Cardiac ventricle fibroblast (primary cell): ENCODE results near the gene MAPK7. TPM values are rescaled to one million over a fixed set of nuclear protein-coding genes. Genes with fewer than 3 reads are reported as not detected.

Experiments used
- total RNA-seq: library from RNA; depleted of rRNA; stranded (reverse); fragments of >200 nt; gene quantifications from 2 replicates; pipeline ENCODE4 v1.2.3, GENCODE V29; 2015

The MAPK7 gene
- total RNA-seq = 48.5 and 55.0 TPM in 2 replicates

DNA sequence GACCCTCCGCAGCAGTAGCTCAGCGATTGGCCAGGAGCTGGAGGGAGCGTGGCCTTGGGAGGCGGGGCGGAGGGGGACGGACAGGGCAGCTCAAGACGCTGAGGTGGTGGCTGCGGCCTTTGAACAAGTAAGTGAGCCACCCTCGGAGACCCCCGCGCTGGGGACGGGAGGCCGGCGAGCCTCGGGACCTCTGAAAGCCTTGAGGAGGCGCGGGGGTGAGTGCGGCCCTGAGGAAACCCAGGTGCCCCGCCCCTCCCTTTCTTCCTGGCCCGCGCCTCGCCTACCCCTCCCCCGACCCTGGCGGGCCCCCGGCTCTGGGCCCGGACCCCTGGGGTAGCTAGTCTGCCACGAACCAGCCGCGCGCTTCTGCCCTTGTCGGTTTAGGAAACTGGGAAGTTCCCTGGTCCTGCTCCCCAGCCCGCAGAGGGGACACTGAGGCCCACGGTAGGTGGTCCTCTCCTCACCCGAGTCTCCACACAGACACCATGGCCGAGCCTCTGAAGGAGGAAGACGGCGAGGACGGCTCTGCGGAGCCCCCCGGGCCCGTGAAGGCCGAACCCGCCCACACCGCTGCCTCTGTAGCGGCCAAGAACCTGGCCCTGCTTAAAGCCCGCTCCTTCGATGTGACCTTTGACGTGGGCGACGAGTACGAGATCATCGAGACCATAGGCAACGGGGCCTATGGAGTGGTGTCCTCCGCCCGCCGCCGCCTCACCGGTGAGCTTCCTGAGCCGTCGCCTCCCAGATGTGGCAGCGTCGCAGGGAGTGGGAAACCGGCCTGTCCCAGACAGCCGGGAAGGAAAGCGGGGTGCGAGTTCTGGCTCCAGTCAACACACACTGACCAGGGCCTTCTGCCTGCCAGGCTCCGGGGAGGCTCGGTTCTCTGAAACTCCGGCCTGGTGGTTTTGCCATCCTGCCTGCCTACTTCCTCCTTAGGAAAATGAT is at the start of gene MAPK7:
MAPK7 (plus strand) TSS at position 83 of the 945 bp plus-strand sequence; CDS start at position 486, 403 bp downstream.

DNA sequence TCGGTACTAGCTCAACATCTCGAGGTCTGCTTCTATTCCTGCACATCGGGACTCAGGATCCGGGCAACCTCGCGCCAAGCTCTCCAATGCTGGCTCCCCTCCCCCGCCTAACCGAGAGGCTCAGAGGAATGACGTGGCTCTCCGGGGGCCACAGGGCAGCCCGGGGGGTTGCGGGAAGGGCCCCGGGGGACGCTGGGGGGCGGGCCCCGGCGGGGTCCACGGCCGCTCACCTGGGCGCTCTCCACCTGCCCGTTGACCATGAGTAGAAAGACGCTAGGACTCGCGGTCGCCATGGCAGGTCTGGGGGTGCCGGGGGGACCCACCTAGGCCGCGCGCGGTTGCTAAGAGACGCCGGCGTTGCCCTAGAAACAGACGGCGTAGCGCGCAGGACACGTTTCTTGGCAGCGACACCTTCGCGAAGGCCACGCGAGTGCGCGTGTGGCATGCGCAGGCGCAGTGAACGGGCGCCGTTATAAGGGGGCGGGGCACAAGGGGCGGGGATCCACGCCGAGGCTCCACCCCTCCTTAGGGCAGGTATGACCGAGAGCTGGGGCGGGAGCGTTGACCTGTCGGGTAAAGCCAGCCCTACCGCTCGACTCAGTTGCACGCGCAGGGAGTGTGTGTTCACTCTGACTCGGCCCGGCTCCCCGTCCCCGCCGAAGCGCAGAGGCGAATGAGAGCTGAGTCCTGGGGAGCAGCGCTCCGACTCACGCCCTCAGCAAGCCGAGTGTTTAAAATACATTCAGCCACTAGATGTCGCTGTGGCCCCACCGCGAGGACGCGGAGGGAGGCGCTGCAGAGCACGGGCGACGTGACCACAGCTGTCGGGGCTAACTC is 15.8 kb upstream of the MAPK7 start, which contains the start of gene B9D1:
B9D1 (minus strand) TSS at position 447 of the 837 bp plus-strand sequence; CDS start at position 293, 154 bp downstream.

DNA sequence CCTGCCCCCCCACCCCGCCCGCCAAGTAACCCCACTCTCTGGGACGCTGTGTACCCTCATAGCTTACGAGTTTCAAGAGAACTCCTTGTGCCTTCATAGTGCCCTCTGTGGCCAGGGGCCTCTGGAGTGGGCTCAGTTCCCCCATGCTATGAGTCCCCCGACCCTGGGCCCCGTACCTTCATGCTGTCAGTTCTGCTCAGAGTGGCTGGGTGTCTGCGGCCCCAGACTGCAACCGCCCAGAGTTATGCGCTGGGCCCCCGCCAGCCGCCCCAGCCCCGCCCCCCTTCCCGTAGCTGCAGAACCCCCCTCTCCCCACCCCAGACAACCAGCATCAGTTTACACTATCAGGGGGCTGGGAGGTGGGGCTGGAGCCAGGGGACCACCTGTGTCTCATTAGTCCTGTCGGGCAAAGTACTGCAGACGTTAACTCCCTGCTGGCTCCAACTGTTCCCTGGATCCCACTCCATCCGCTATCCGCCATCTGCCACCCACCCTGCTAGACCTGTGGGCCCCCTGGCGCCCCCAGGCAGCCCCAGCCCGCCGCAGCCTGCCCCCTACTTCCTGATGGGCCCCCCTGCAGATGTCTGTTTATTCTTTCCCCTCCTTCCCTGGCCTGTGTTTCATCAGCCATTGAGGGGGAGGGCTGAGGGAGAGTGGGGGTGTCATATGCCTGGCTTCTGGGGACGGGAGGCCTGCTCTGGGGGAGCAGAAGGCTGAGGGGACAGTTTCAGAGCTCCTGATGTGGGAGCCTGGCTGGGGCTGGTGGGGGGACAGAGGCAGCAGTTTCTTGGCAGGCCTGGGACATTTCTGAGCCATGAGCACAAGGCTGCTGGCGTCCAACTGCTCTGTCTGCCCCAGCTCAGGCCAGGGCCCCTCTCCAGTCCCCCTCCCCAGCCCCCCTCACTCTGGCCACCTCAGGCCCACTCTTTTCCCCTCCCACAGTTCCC is 8.9 kb downstream of the MAPK7 start, which contains the start of gene MFAP4:
MFAP4 (minus strand) TSS at position 217 of the 947 bp plus-strand sequence; CDS start at position 182, 35 bp downstream.

DNA sequence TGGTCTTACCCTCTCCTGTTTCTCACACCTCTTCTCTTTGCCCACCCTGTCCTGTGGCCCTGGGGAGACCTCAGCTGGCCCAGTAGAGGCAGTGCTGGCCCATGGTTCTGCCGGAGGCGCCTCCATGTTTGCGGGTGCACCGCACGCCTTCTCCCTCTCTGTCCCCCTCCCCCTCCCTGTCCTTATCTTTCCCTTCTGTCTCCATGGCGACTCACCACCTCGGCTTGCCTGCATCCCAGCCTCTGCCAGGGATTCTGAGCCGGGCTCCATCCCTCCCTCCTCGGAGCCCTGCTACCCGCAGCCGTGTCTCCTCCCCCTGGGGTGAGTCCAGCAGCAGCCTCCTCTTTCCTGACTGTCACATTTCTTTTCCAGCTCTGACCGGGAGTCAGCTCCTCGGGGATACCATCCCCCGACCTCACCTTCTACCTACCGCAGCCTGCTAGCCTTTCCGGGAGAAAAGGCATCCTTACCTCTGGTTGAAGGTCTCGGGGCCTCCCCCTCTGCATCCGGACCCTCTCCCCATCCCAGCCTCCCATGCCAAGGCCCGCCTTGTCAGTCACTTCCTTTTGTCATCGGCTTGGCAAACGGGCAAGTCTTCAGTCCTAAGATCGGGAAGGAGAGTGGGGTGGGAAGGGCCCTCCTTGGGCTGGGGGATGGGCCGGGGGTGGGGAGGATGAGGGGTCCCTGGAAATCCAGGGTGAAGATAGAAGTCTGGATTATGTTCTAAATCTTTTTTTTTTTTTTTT is 32.8 kb downstream of the MAPK7 start, which contains the start of gene RNF112:
RNF112 (plus strand) TSS at position 358 of the 746 bp plus-strand sequence; CDS start at position 535, 177 bp downstream.

Other genes with a start within 250 kb of the MAPK7 start
- gene EPN2, start 141.1 kb upstream of the MAPK7 start, total RNA-seq = 25.2 and 31.0 TPM in 2 replicates
- gene B9D1, start 15.8 kb upstream of the MAPK7 start, total RNA-seq = 23.1 and 25.5 TPM in 2 replicates
- gene MFAP4, start 8.7 kb downstream of the MAPK7 start, total RNA-seq = 188 and 212 TPM in 2 replicates
- 1.9 and 3.4 TPM in 2 replicates for gene RNF112, start 32.7 kb downstream of the MAPK7 start, total RNA-seq
- gene SLC47A1, start 155.4 kb downstream of the MAPK7 start, total RNA-seq = 1.5 and 7.5 TPM in 2 replicates